SU-DHL-6 (cell line): ENCODE results near the gene PRPF6.

Experiments used
- CTCF ChIP-seq: fragments of 200-600 bp; sonication (generic); IDR thresholded peaks from one replicate; pipeline ENCODE4 v1.5.1; 2017; ENCODE audit warnings: antibody characterized with exemption, mild to moderate bottlenecking, low read length, moderate library complexity; ENCODE audit not compliant: insufficient read depth, poor library complexity, severe bottlenecking
- EZH2phosphoT487 ChIP-seq: fragments of 200-600 bp; sonication (generic), shearing (Covaris generic); conservative IDR thresholded peaks from 2 replicates; pipeline ENCODE4 v1.6.1; 2018; ENCODE audit warnings: mild to moderate bottlenecking, antibody characterized with exemption, low read length, moderate library complexity, mixed read lengths

- TF ChIP-seq CTCF (no peak), EZH2phosphoT487 (no peak)
Measured at GRCh38 chr20:64037199-64037497, 56.2 kb downstream of the PRPF6 start.
